Ishikawa (cell line): ENCODE measurements around the gene STK39.
A peak's percentile ranks its signal among the peaks of the same experiment; 100 is the strongest.

Experiments used
- CEBPB ChIP-seq: IDR thresholded peaks from 2 replicates; pipeline ENCODE4 v1.6.1; 2012
- EP300 ChIP-seq: IDR thresholded peaks from 2 replicates; pipeline ENCODE4 v1.6.1; 2012; ENCODE audit warnings: borderline replicate concordance
- FOXM1 ChIP-seq: IDR thresholded peaks from 2 replicates; pipeline ENCODE4 v1.6.1; 2012; ENCODE audit warnings: low read depth, borderline replicate concordance

DNA sequence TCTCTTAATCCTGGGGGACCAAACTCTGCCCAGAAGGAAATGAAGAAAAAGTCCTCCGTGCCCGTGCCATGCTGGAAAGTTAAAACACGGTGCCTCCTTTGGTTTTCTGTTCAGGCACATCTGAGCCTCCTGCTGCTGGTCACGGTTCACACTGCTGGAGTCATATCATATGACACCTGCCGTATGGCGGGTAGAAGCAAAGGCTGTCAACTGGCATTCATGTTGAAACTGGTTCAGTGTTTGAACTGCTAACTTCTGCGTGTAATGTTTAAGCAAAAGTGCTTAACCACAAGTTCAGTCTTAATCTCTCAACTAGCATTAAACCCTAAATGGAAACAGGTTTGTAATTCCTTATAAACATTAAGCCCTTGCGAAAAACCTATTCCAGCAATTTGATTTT lies 3.1 kb downstream of the STK39 start:
- TF ChIP-seq CEBPB (no peak), EP300 (peak; percentile 28; the same call in 1 of the 2 replicates), FOXM1 (no peak)
